Uterus (tissue), 2 donors: ENCODE results near the gene IBA57.

Experiments used
- CTCF ChIP-seq, 4 experiments: fragments of 200-600 bp in 2 of 4; fragments of 450-650 bp in 2 of 4; sonication (generic) in 2 of 4; IDR thresholded peaks; one replicate each; pipeline ENCODE4 v1.5.1; 2016 to 2019; ENCODE audit warnings: antibody characterized with exemption in 4 of 4, mild to moderate bottlenecking in 2 of 4, moderate library complexity in 1 of 4
- POLR2A ChIP-seq, 2 donors: fragments of 450-650 bp; IDR thresholded peaks; one replicate each; pipeline ENCODE4 v1.6.1; 2016; ENCODE audit warnings: antibody characterized with exemption in 2 of 2, mild to moderate bottlenecking in 1 of 2, moderate library complexity in 1 of 2

GRCh38 chr1:228207851-228208821 lies 42.5 kb downstream of the IBA57 start, which contains the start of gene OBSCN:
- TF ChIP-seq CTCF (IDR thresholded peaks at IDR 0.05) (no peak), POLR2A (IDR thresholded peaks at IDR 0.05) (no peak)
